Neuronal stem cell (in vitro differentiated cells): ENCODE measurements around the gene COX10.

ENCODE experiments used
- DNase-seq: peaks from one replicate; pipeline ENCODE4 v3.0.0-alpha.2; 2013; ENCODE audit warnings: low spot score
- H2AFZ ChIP-seq: one replicate; pipeline ENCODE4 v1.6.1; 2013; ENCODE audit warnings: mild to moderate bottlenecking, low read length, inconsistent platforms
- H2AK5ac ChIP-seq: 2 replicates; pipeline ENCODE4 v1.6.1; 2013; ENCODE audit warnings: low read depth, mild to moderate bottlenecking, inconsistent platforms, low read length, moderate library complexity, mixed read lengths
- H2BK120ac ChIP-seq: 2 replicates; pipeline ENCODE4 v1.6.1; 2013; ENCODE audit warnings: low read depth, mild to moderate bottlenecking, inconsistent platforms, low read length, moderate library complexity, mixed read lengths
- H2BK12ac ChIP-seq: one replicate; pipeline ENCODE4 v1.6.1; 2013; ENCODE audit warnings: low read length, inconsistent platforms
- H2BK15ac ChIP-seq: 2 replicates; pipeline ENCODE4 v1.6.1; 2013; ENCODE audit warnings: mild to moderate bottlenecking, low read length, inconsistent platforms, mixed read lengths
- H2BK5ac ChIP-seq: one replicate; pipeline ENCODE4 v1.6.1; 2013; ENCODE audit warnings: inconsistent platforms, mild to moderate bottlenecking, low read length, moderate library complexity
- H3K14ac ChIP-seq: one replicate; pipeline ENCODE4 v1.6.1; 2013; ENCODE audit warnings: low read length, inconsistent platforms
- H3K18ac ChIP-seq: 2 replicates; pipeline ENCODE4 v1.6.1; 2013; ENCODE audit warnings: low read length, inconsistent platforms
- H3K23ac ChIP-seq: 2 replicates; pipeline ENCODE4 v1.6.1; 2013; ENCODE audit warnings: low read depth, mild to moderate bottlenecking, mixed read lengths, low read length, inconsistent platforms; ENCODE audit not compliant: poor library complexity
- H3K27ac ChIP-seq: replicated peaks from 3 replicates; pipeline ENCODE4 v1.5.1; 2013; ENCODE audit warnings: low read length, inconsistent platforms
- H3K27me3 ChIP-seq, 3 experiments: 2 replicates each; pipeline ENCODE4 v1.6.1; 2013; ENCODE audit warnings: low read length in 3 of 3, mild to moderate bottlenecking in 2 of 3, inconsistent platforms in 1 of 3, low read depth in 1 of 3, mixed read lengths in 1 of 3, moderate library complexity in 1 of 3; ENCODE audit not compliant: control insufficient read depth in 3 of 3, insufficient read depth in 3 of 3
- H3K36me3 ChIP-seq, 2 donors: replicated peaks in 1 of 2; 2 replicates each; pipeline ENCODE4 v1.6.1; 2013; ENCODE audit warnings: low read length in 2 of 2; ENCODE audit not compliant: control insufficient read depth in 2 of 2, insufficient read depth in 2 of 2
- H3K4ac ChIP-seq: 2 replicates; pipeline ENCODE4 v1.6.1; 2013; ENCODE audit warnings: inconsistent platforms, mild to moderate bottlenecking, low read length, moderate library complexity
- H3K4me1 ChIP-seq, 2 donors: 1 replicate in 1 of 2; 2 replicates in 1 of 2; pipeline ENCODE4 v1.6.1; 2013; ENCODE audit warnings: low read length in 2 of 2, low read depth in 1 of 2; ENCODE audit not compliant: control insufficient read depth in 2 of 2, insufficient read depth in 1 of 2
- H3K4me2 ChIP-seq: one replicate; pipeline ENCODE4 v1.6.1; 2013; ENCODE audit warnings: mild to moderate bottlenecking, low read length, inconsistent platforms; ENCODE audit not compliant: insufficient read depth, poor library complexity, severe bottlenecking
- H3K4me3 ChIP-seq, 2 donors: 2 replicates each; pipeline ENCODE4 v1.5.1; 2013; ENCODE audit warnings: low read length in 2 of 2, mild to moderate bottlenecking in 2 of 2, inconsistent platforms in 1 of 2, moderate library complexity in 1 of 2
- H3K79me1 ChIP-seq: one replicate; pipeline ENCODE4 v1.6.1; 2013; ENCODE audit warnings: low read depth, mild to moderate bottlenecking, inconsistent platforms, low read length, moderate library complexity
- H3K9ac ChIP-seq: one replicate; pipeline ENCODE4 v1.6.1; 2013; ENCODE audit warnings: mild to moderate bottlenecking, low read depth, low read length, inconsistent platforms; ENCODE audit not compliant: poor library complexity
- H3K9me3 ChIP-seq, 2 donors: replicated peaks in 1 of 2; 2 replicates each; pipeline versions ENCODE3 to v1.6.1; 2013; ENCODE audit warnings: low read length in 2 of 2, mild to moderate bottlenecking in 2 of 2, inconsistent platforms in 1 of 2, low read depth in 1 of 2, mixed read lengths in 1 of 2, moderate library complexity in 1 of 2; ENCODE audit not compliant: control insufficient read depth in 2 of 2, insufficient read depth in 1 of 2
- H4K8ac ChIP-seq: one replicate; pipeline ENCODE4 v1.6.1; 2013; ENCODE audit warnings: low read depth, mild to moderate bottlenecking, inconsistent platforms, low read length, moderate library complexity
- H4K91ac ChIP-seq: one replicate; pipeline ENCODE4 v1.6.1; 2013; ENCODE audit warnings: low read length, low read depth, mild to moderate bottlenecking, inconsistent platforms; ENCODE audit not compliant: poor library complexity
- WGBS, 2 donors: extraction: QIAGEN DNeasy Blood & Tissue Kit; methylation state at CpG; one replicate each; pipeline ENCODE4 v1.1.7; 2013; ENCODE audit warnings: missing lambda C conversion rate in 2 of 2, mixed read lengths in 1 of 2; ENCODE audit not compliant: insufficient read length in 2 of 2, insufficient replicate concordance in 1 of 2; ENCODE audit errors: extremely low coverage in 2 of 2; 5-methylcytosine and 5-hydroxymethylcytosine counted together

Gene COX10

GRCh38 chr17:14134456-14134855 lies 65.2 kb downstream of the COX10 start:
- DNase-seq = no peak
- H2BK15ac ChIP-seq = no peak overlapping the region

GRCh38 chr17:14135906-14136590 lies 66.7 kb downstream of the COX10 start:
- H3K27me3 ChIP-seq = no peaks in the 10 kb centered on the region
- 100% methylated on average over 1 of the region's 4 CpGs; no CpG with 5 or more reads in 1 of the 2 donors for WGBS, 2 donors
- DNase-seq = no peak

More at GRCh38 chr17:14134456-14134855, 65.2 kb downstream of the COX10 start:
- H3K27me3 ChIP-seq = no peaks in the 10 kb centered on the region
- H2BK12ac ChIP-seq = no peak overlapping the region
- H3K23ac ChIP-seq = no peak overlapping the region
- H3K79me1 ChIP-seq = no peaks in the 10 kb centered on the region
- H2BK5ac ChIP-seq = no peak overlapping the region
- H3K18ac ChIP-seq = no peak overlapping the region
- no CpG with 5 or more reads among the region's 2 CpGs for WGBS, 2 donors
- no peak overlapping the region for H3K9ac ChIP-seq
- no peak overlapping the region for H3K27ac ChIP-seq
- H3K9me3 ChIP-seq = peaks cover 0 to 9% of the 10 kb centered on the region in 2 donors
- no peak overlapping the region for H4K8ac ChIP-seq
- no peak overlapping the region for H4K91ac ChIP-seq
- peaks cover 1 to 12% of the 10 kb centered on the region in 2 donors for H3K4me1 ChIP-seq
- H3K36me3 ChIP-seq = no peaks in the 10 kb centered on the region
- H3K4me2 ChIP-seq = no peak overlapping the region
- no peak overlapping the region for H3K4me3 ChIP-seq
- no peak overlapping the region for H2AK5ac ChIP-seq
- no peak overlapping the region for H3K14ac ChIP-seq
- no peak overlapping the region for H2BK120ac ChIP-seq
- H2AFZ ChIP-seq = no peak overlapping the region
- H3K4ac ChIP-seq = no peak overlapping the region

GRCh38 chr17:14138649-14139048 lies 69.3 kb downstream of the COX10 start:
- Histone ChIP-seq H3K14ac (no peak overlapping the region), H3K9me3 (no peaks in the 10 kb centered on the region), H3K9ac (no peak overlapping the region), H3K36me3 (no peaks in the 10 kb centered on the region), H3K4me2 (no peak overlapping the region), H2BK5ac (no peak overlapping the region), H3K79me1 (no peaks in the 10 kb centered on the region), H2BK12ac (no peak overlapping the region), H3K4ac (no peak overlapping the region), H3K4me1 (peaks cover 1 to 12% of the 10 kb centered on the region in 2 donors), H4K8ac (no peak overlapping the region), H2BK15ac (no peak overlapping the region), H3K27me3 (no peaks in the 10 kb centered on the region), H2AFZ (no peak overlapping the region), H2AK5ac (no peak overlapping the region), H2BK120ac (no peak overlapping the region), H3K27ac (no peak overlapping the region), H3K23ac (no peak overlapping the region), H4K91ac (no peak overlapping the region), H3K4me3 (no peak overlapping the region), H3K18ac (no peak overlapping the region)
- no peak for DNase-seq
- WGBS, 2 donors = no CpG with 5 or more reads among the region's 7 CpGs

More at GRCh38 chr17:14135906-14136590, 66.7 kb downstream of the COX10 start:
- H2AK5ac ChIP-seq = no peak overlapping the region
- no peak overlapping the region for H3K4me3 ChIP-seq
- no peak overlapping the region for H2BK120ac ChIP-seq
- no peak overlapping the region for H3K14ac ChIP-seq
- H2AFZ ChIP-seq = no peak overlapping the region
- no peak overlapping the region for H3K18ac ChIP-seq
- peaks cover 1 to 12% of the 10 kb centered on the region in 2 donors for H3K4me1 ChIP-seq
- no peak overlapping the region for H3K27ac ChIP-seq
- H4K8ac ChIP-seq = no peak overlapping the region
- no peak overlapping the region for H4K91ac ChIP-seq
- H3K4ac ChIP-seq = no peak overlapping the region
- H3K23ac ChIP-seq = no peak overlapping the region
- peaks cover 0 to 5% of the 10 kb centered on the region in 2 donors for H3K9me3 ChIP-seq
- no peak overlapping the region for H3K4me2 ChIP-seq
- H2BK15ac ChIP-seq = no peak overlapping the region
- no peaks in the 10 kb centered on the region for H3K36me3 ChIP-seq
- H3K79me1 ChIP-seq = no peaks in the 10 kb centered on the region
- H3K9ac ChIP-seq = no peak overlapping the region
- H2BK5ac ChIP-seq = no peak overlapping the region
- no peak overlapping the region for H2BK12ac ChIP-seq

DNA sequence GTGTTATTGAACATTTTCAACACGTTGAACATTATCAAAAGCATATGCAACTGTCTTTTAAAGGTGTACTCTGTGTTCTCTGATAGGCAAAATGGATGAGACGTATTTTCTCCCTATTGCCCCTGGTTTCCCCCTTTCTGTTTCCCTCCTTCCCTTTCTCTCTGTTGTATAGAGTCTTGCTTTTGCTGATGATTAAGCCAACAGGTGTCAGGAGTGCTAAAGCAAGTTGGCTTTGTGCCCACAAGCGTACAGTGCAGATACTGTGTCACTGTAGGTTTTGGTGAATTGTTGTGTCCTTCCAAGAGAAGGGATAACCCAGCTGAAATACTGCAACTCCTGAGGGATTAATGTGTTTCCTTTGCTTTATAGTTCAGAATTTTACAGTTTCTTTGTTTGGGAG lies 74.4 kb downstream of the COX10 start:
- H2BK12ac ChIP-seq = no peak overlapping the region
- H3K18ac ChIP-seq = no peak overlapping the region
- no peak overlapping the region for H2BK5ac ChIP-seq
- no peak overlapping the region for H3K23ac ChIP-seq
- H2AFZ ChIP-seq = no peak overlapping the region
- H3K9ac ChIP-seq = no peak overlapping the region
- WGBS, 2 donors = no CpG with 5 or more reads among the region's 3 CpGs
- H2BK15ac ChIP-seq = no peak overlapping the region
- no peak for DNase-seq
- H3K27ac ChIP-seq = no peak overlapping the region
- H2BK120ac ChIP-seq = no peak overlapping the region
- no peak overlapping the region for H4K91ac ChIP-seq
- no peaks in the 10 kb centered on the region for H3K4me1 ChIP-seq
- no peaks in the 10 kb centered on the region for H3K36me3 ChIP-seq
- H3K4ac ChIP-seq = no peak overlapping the region
- peaks cover 0 to 7% of the 10 kb centered on the region in 2 donors for H3K9me3 ChIP-seq
- H3K4me2 ChIP-seq = no peak overlapping the region
- H4K8ac ChIP-seq = no peak overlapping the region
- no peak overlapping the region for H3K14ac ChIP-seq
- H3K4me3 ChIP-seq = no peak overlapping the region
- H3K27me3 ChIP-seq = no peaks in the 10 kb centered on the region
- no peak overlapping the region for H2AK5ac ChIP-seq
- H3K79me1 ChIP-seq = no peaks in the 10 kb centered on the region
